ENCODE data around the gene RPS6KA1. TPM values are rescaled to one million over a fixed set of nuclear protein-coding genes. Genes with fewer than 3 reads are reported as not detected.

The RPS6KA1 gene
- total RNA-seq, 1 donor = 2.2 TPM

- DNase-seq (ENCODE audit: insufficient read length, low spot score, missing footprints) = peak; percentile 94
- H3K36me3 ChIP-seq (ENCODE audit: insufficient read depth, low read length) = no peaks in the 10 kb centered on the region
- H3K27ac ChIP-seq (ENCODE audit: low read depth, low read length) = no peak overlapping the region
- H3K9me3 ChIP-seq (ENCODE audit: low read depth, low read length) = no peaks in the 10 kb centered on the region
- H4K20me1 ChIP-seq (ENCODE audit: insufficient read depth, low read length) = no peaks in the 10 kb centered on the region
- H3K27me3 ChIP-seq (ENCODE audit: insufficient read depth, low read length) = no peaks in the 10 kb centered on the region
- H3K79me2 ChIP-seq (ENCODE audit: insufficient read depth, low read length) = no peaks in the 10 kb centered on the region
- H2AFZ ChIP-seq (ENCODE audit: low read length) = no peak overlapping the region
- no peak overlapping the region for H3K4me3 ChIP-seq (ENCODE audit: insufficient read depth, low read length)
- peaks cover 11% of the 10 kb centered on the region for H3K4me1 ChIP-seq (ENCODE audit: insufficient read depth, low read length)
- TF ChIP-seq CTCF (IDR thresholded peaks at IDR 0.05; ENCODE audit: extremely low read depth, low read depth, low read length) = peak; percentile 30
- H3K4me2 ChIP-seq (ENCODE audit: insufficient read depth, low read length) = no peak overlapping the region
Observed at GRCh38 chr1:26530895-26531598, 1.5 kb downstream of the RPS6KA1 start.

GRCh38 chr1:26531651-26532131 is 2.1 kb downstream of the RPS6KA1 start:
- Histone ChIP-seq H3K27me3 (ENCODE audit: insufficient read depth, low read length) (no peaks in the 10 kb centered on the region), H2AFZ (ENCODE audit: low read length) (no peak overlapping the region), H3K27ac (ENCODE audit: low read depth, low read length) (no peak overlapping the region), H3K36me3 (ENCODE audit: insufficient read depth, low read length) (no peaks in the 10 kb centered on the region), H3K4me1 (ENCODE audit: insufficient read depth, low read length) (peaks cover 11% of the 10 kb centered on the region), H4K20me1 (ENCODE audit: insufficient read depth, low read length) (no peaks in the 10 kb centered on the region), H3K9me3 (ENCODE audit: low read depth, low read length) (no peaks in the 10 kb centered on the region), H3K4me3 (ENCODE audit: insufficient read depth, low read length) (no peak overlapping the region), H3K79me2 (ENCODE audit: insufficient read depth, low read length) (no peaks in the 10 kb centered on the region), H3K4me2 (ENCODE audit: insufficient read depth, low read length) (no peak overlapping the region)
- TF ChIP-seq CTCF (IDR thresholded peaks at IDR 0.05; ENCODE audit: extremely low read depth, low read depth, low read length) = no peak
- peak; percentile 90 for DNase-seq (ENCODE audit: insufficient read length, low spot score, missing footprints)

- peak; percentile 72 for DNase-seq (ENCODE audit: insufficient read length, low spot score, missing footprints)
- Histone ChIP-seq H3K9me3 (ENCODE audit: low read depth, low read length) (no peaks in the 10 kb centered on the region), H2AFZ (ENCODE audit: low read length) (no peak overlapping the region), H3K27me3 (ENCODE audit: insufficient read depth, low read length) (no peaks in the 10 kb centered on the region), H3K36me3 (ENCODE audit: insufficient read depth, low read length) (no peaks in the 10 kb centered on the region), H3K27ac (ENCODE audit: low read depth, low read length) (no peak overlapping the region), H3K4me2 (ENCODE audit: insufficient read depth, low read length) (no peak overlapping the region), H4K20me1 (ENCODE audit: insufficient read depth, low read length) (no peaks in the 10 kb centered on the region), H3K4me1 (ENCODE audit: insufficient read depth, low read length) (peaks cover 11% of the 10 kb centered on the region), H3K4me3 (ENCODE audit: insufficient read depth, low read length) (no peak overlapping the region), H3K79me2 (ENCODE audit: insufficient read depth, low read length) (no peaks in the 10 kb centered on the region)
- TF ChIP-seq CTCF (IDR thresholded peaks at IDR 0.05; ENCODE audit: extremely low read depth, low read depth, low read length) = no peak
Observed at GRCh38 chr1:26533951-26534509, 4.5 kb downstream of the RPS6KA1 start.

- Histone ChIP-seq H3K79me2 (ENCODE audit: insufficient read depth, low read length) (no peaks in the 10 kb centered on the region), H3K27ac (ENCODE audit: low read depth, low read length) (no peak overlapping the region), H3K27me3 (ENCODE audit: insufficient read depth, low read length) (no peaks in the 10 kb centered on the region), H3K36me3 (ENCODE audit: insufficient read depth, low read length) (no peaks in the 10 kb centered on the region), H3K9me3 (ENCODE audit: low read depth, low read length) (no peaks in the 10 kb centered on the region), H4K20me1 (ENCODE audit: insufficient read depth, low read length) (no peaks in the 10 kb centered on the region), H3K4me2 (ENCODE audit: insufficient read depth, low read length) (no peak overlapping the region), H2AFZ (ENCODE audit: low read length) (no peak overlapping the region), H3K4me3 (ENCODE audit: insufficient read depth, low read length) (no peak overlapping the region), H3K4me1 (ENCODE audit: insufficient read depth, low read length) (peaks cover 9% of the 10 kb centered on the region)
- peak; percentile 30 for DNase-seq (ENCODE audit: insufficient read length, low spot score, missing footprints)
- TF ChIP-seq CTCF (IDR thresholded peaks at IDR 0.05; ENCODE audit: extremely low read depth, low read depth, low read length) = no peak
Observed at GRCh38 chr1:26535201-26535600, 5.6 kb downstream of the RPS6KA1 start.

Data from osteoblast (primary cell).